RWPE1 (cell line): ENCODE results near the gene TMEM200C.

Experiments
- CTCF ChIA-PET: fragments of 350-600 bp; sonication (Branson Sonifier 250); formaldehyde crosslinking; extraction: SDS; loops from one replicate; lab custom pipeline; 2021; lab: Yijun Ruan, JAX
- POLR2A ChIA-PET: fragments of 400-600 bp; formaldehyde crosslinking; extraction: SDS; loops from one replicate; lab custom pipeline; 2020; ENCODE audit warnings: antibody characterized with exemption; ENCODE audit not compliant: low non-redundant PET; lab: Yijun Ruan, JAX
- DNase-seq: peaks from one replicate; pipeline ENCODE4 v3.0.0; 2012; ENCODE audit warnings: low spot score
- H3K27ac ChIP-seq: fragments of 450-650 bp; 2 replicates; pipeline ENCODE4 v1.5.1; 2017
- TF ChIP-seq, protein P1 (sequence below): fragments of 450-650 bp; conservative IDR thresholded peaks from 2 replicates; pipeline ENCODE4 v1.5.1; 2017; ENCODE audit warnings: low read depth, mild to moderate bottlenecking

Gene TMEM200C

DNA sequence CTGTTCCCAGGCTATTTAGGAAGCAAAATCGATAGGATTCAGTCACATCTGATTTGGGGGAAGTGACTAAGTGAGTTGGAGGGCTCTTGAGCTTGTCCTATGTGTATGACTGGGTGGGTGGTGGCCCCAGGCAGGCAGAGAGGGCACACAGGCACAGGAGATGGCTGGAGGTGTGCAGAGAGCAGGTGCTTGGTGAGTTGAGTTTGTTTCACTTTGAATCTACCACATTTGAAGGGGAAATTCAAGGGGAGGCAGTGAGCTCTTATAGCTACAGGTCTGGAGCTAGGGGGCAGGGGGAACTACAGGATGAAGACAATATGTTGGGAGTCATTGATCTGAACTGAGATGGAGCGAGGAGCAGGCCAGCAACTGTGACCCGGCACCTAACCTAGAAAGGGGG, 42.5 kb upstream of the TMEM200C start:
- CTCF ChIA-PET, result no interaction called here
- H3K27ac ChIP-seq, result no peak overlapping the region
- POLR2A ChIA-PET, result no interaction called here
- no peak for DNase-seq
- TF ChIP-seq, protein P1, sequence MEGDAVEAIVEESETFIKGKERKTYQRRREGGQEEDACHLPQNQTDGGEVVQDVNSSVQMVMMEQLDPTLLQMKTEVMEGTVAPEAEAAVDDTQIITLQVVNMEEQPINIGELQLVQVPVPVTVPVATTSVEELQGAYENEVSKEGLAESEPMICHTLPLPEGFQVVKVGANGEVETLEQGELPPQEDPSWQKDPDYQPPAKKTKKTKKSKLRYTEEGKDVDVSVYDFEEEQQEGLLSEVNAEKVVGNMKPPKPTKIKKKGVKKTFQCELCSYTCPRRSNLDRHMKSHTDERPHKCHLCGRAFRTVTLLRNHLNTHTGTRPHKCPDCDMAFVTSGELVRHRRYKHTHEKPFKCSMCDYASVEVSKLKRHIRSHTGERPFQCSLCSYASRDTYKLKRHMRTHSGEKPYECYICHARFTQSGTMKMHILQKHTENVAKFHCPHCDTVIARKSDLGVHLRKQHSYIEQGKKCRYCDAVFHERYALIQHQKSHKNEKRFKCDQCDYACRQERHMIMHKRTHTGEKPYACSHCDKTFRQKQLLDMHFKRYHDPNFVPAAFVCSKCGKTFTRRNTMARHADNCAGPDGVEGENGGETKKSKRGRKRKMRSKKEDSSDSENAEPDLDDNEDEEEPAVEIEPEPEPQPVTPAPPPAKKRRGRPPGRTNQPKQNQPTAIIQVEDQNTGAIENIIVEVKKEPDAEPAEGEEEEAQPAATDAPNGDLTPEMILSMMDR, result no peak

DNA sequence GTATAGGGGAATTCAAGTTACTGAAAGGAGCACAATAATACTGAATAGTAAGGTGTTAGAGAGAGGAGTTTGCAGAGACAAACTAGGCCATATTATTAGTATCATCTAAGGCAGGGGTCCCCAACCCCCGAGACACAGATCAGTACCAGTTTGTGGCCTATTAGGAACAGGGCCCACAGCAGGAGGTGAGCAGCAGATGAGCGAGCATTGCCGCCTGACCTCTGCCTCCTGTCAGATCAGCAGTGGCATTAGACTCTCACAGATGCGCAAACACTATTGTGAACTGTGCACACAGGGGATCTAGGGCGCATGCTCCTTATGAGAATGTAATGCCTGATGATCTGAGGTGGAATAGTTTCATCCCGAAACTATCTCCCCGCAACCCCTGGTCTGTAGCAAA, 41.8 kb upstream of the TMEM200C start:
- CTCF ChIA-PET, result no interaction called here
- TF ChIP-seq, protein P1, result no peak
- no peak for DNase-seq
- POLR2A ChIA-PET, result no interaction called here
- no peak overlapping the region for H3K27ac ChIP-seq

DNA sequence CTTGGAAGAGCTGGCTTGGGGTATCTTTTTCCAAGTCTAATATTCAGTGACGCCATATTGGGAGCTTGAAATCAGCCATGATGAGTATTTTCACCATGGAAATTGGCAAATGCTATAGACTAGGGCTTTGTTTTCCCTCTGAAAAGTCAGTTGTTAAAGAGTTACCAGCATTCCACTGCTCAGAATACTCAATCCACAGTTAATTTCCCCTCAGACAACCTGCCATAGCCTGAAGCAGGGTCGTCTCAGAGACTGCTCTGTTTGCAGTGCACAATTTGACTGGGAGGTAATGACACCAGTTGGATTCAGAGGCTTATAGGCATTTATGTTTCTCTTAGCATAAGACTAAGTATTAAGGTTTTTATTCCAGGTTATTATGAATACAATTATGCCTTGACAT, 35.5 kb upstream of the TMEM200C start:
- POLR2A ChIA-PET, result no interaction called here
- CTCF ChIA-PET, result interaction anchor here (0.6 kb wide), 1 partner anchor 129 kb away, joined by 3 read pairs; no protein-coding TSS in a partner anchor
- H3K27ac ChIP-seq, result no peak overlapping the region
- no peak for DNase-seq
- TF ChIP-seq, protein P1, result no peak

DNA sequence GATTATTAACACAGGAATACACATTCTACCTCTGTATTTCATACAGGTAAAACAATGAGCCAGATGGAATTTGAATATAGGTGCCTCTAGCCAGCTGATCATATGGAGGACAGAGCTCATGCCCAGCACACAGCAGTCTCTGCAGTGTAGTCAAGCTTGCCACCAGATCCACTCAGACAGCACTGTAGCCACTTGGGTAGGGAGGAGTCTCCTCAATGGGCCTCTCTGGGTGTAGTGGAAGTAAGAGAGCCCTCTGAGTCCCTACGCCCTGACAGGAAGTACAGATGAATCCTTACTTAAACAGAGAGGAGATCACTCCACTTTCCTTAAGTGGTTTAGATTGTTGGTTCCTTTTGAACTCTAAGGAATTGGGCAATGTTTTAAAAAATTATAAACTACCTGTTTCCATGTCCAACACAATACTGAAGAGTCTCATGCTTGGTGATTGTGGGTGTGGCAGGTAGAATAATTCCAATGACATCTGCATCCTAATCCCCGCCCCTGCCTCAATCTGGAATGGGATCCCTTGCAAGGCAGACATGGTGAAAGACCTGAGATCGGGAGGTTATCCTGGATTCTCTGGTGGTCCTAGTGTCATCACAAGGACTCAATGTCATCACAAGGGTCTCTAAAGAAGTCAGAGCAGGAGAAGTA, 23.0 kb upstream of the TMEM200C start:
- ChIA-PET POLR2A (no interaction called here), CTCF (no interaction called here)
- TF ChIP-seq, protein P1, result no peak
- no peak for DNase-seq
- H3K27ac ChIP-seq, result no peak overlapping the region

DNA sequence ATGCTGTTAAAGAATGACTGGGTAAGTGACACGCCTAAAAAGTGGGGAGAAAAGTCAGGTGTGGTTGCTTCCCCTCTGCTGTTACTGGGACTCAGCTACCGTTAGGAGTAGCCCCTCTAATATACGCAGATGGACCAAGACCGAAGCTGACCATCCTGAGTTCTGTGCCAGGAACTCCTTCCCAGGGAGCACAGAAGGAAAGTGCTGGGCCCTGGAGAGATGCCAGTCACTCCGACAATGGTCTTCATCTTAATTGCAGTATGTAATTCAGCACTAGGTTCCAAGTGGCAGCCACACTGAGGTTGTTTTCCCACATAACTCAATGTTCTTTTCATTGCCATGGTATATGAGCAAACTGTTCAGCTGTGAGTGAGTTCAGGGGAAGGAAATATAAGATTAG, 19.6 kb upstream of the TMEM200C start:
- H3K27ac ChIP-seq, result no peak overlapping the region
- DNase-seq, result no peak
- CTCF ChIA-PET, result no interaction called here
- POLR2A ChIA-PET, result no interaction called here
- TF ChIP-seq, protein P1, result no peak

DNA sequence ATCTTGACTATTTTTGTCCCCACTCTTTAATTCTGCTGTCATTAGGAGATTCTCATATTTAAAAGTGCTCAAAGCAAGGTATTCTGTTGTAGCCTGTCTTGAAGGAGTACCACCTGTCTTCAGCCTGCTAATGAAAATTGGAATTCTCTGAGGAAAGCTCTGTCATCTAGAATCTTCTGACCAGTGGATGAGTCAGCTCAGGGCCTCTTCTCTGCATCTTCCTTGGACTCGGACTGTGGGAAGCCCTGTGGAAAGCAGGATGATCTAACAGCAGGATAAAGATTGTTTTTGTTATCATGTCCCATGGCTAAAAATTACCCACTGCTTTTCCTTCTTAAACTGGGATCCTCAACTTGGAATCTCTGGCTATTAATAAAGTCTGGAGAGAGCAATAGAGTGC, 18.7 kb upstream of the TMEM200C start:
- POLR2A ChIA-PET, result no interaction called here
- CTCF ChIA-PET, result interaction anchor here (0.6 kb wide), 1 partner anchor 24 kb away, joined by 3 read pairs; no protein-coding TSS in a partner anchor
- TF ChIP-seq, protein P1, result no peak
- no peak overlapping the region for H3K27ac ChIP-seq
- DNase-seq, result no peak
